Glutamatergic neuron (in vitro differentiated cells): Measurements from ENCODE around the gene MRTFA. TPM values are rescaled to one million over a fixed set of nuclear protein-coding genes. Genes with fewer than 3 reads are reported as not detected.
A peak's percentile ranks its signal among the peaks of the same experiment; 100 is the strongest.

Source experiments
- DNase-seq: peaks from one replicate; pipeline ENCODE4 v3.0.0; 2022
- H3K27ac Mint-ChIP-seq: one replicate; pipeline ENCODE4 v1.8.0; 2020; ENCODE audit warnings: mild to moderate bottlenecking, mixed read lengths, inconsistent platforms; ENCODE audit not compliant: unreplicated experiment
- H3K27me3 Mint-ChIP-seq: one replicate; pipeline ENCODE4 v1.8.0; 2020; ENCODE audit warnings: mild to moderate bottlenecking, moderate library complexity, mixed read lengths, inconsistent platforms; ENCODE audit not compliant: unreplicated experiment
- H3K36me3 Mint-ChIP-seq: one replicate; pipeline ENCODE4 v1.8.0; 2020; ENCODE audit warnings: mild to moderate bottlenecking, mixed read lengths, inconsistent platforms; ENCODE audit not compliant: unreplicated experiment
- H3K4me1 Mint-ChIP-seq: one replicate; pipeline ENCODE4 v1.8.0; 2020; ENCODE audit warnings: mild to moderate bottlenecking, low read depth, mixed read lengths, inconsistent platforms; ENCODE audit not compliant: unreplicated experiment
- H3K4me3 Mint-ChIP-seq: one replicate; pipeline ENCODE4 v1.8.0; 2020; ENCODE audit warnings: mild to moderate bottlenecking, mixed read lengths, inconsistent platforms; ENCODE audit not compliant: unreplicated experiment
- H3K9me3 Mint-ChIP-seq: one replicate; pipeline ENCODE4 v1.8.0; 2020; ENCODE audit warnings: mild to moderate bottlenecking, moderate library complexity, mixed read lengths, inconsistent platforms; ENCODE audit not compliant: unreplicated experiment
- total RNA-seq: library from RNA; stranded (reverse); fragmentation: NEBNext Ultra II Directional; extraction: Animal tissue kit (Norgen Biotek cat#: 25700); gene quantifications from one replicate; pipeline ENCODE4 v1.2.1, GENCODE V29; 2021; ENCODE audit not compliant: unreplicated experiment
- TF ChIP-seq, protein P1 (sequence below): fragments of 200-600 bp; sonication (generic); IDR thresholded peaks from one replicate; pipeline ENCODE4 v1.5.0; 2021; ENCODE audit not compliant: partially characterized antibody, unreplicated experiment

Gene MRTFA
- total RNA-seq, 1 donor from 2014 or later = 91.7 TPM

DNA sequence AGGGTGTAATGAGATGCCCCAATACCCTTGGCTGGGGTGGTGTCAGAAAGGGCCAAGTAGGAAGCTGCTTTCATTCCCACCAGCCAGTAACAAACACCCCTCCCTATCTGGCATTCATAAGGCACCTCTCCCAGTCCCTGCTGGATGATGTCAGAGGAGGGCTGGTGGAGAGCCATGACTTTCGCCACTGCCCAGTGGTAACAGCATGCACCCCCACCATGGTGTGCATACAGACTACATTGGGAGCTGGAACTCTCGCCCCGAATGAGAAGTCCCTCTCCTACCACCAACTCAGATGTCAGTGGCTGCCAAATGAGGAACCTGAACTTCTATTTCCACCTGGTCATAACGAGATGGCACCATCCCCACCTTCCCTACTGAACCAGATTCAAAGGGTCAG, 192.8 kb downstream of the MRTFA start:
- Mint-ChIP-seq H3K9me3 (peaks cover 8% of the 10 kb centered on the region), H3K4me1 (peaks cover 4% of the 10 kb centered on the region), H3K36me3 (peaks cover 8% of the 10 kb centered on the region), H3K27ac (no peak overlapping the region), H3K4me3 (no peak overlapping the region), H3K27me3 (peaks cover 2% of the 10 kb centered on the region)
- DNase-seq = no peak
- TF ChIP-seq, protein P1, sequence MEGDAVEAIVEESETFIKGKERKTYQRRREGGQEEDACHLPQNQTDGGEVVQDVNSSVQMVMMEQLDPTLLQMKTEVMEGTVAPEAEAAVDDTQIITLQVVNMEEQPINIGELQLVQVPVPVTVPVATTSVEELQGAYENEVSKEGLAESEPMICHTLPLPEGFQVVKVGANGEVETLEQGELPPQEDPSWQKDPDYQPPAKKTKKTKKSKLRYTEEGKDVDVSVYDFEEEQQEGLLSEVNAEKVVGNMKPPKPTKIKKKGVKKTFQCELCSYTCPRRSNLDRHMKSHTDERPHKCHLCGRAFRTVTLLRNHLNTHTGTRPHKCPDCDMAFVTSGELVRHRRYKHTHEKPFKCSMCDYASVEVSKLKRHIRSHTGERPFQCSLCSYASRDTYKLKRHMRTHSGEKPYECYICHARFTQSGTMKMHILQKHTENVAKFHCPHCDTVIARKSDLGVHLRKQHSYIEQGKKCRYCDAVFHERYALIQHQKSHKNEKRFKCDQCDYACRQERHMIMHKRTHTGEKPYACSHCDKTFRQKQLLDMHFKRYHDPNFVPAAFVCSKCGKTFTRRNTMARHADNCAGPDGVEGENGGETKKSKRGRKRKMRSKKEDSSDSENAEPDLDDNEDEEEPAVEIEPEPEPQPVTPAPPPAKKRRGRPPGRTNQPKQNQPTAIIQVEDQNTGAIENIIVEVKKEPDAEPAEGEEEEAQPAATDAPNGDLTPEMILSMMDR = no peak

DNA sequence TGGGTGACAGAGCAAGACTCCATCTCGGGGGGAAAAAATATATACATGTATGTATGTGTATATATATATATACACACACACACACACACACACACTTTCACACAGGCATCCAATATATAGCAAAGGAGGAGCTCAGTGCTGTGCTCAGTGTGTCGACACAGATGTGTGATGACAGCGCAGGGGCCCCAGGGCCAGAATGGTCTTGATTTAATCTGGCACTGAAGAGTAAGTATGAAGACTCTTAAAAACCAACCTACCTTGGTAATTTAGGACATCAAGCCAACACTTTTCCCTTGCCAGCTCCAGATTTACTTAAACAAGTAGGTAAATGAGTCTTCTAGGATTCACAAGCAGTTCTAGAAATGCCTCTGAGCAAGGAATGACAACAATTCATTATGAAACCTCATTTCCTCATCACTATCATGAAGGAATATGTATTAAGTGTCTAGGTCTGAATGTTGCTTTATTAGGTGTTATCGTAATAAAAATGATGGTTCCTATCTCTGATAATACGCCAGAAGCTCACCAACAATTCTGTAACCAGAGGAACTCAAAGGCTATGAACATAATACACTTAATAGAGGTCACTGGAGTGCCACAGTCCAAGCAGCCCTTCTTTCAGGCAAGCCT, 194.6 kb downstream of the MRTFA start:
- Mint-ChIP-seq H3K9me3 (peaks cover 8% of the 10 kb centered on the region), H3K36me3 (peaks cover 8% of the 10 kb centered on the region), H3K4me1 (peaks cover 6% of the 10 kb centered on the region), H3K27ac (no peak overlapping the region), H3K27me3 (peaks cover 6% of the 10 kb centered on the region), H3K4me3 (no peak overlapping the region)
- TF ChIP-seq, protein P1 = no peak
- no peak for DNase-seq

DNA sequence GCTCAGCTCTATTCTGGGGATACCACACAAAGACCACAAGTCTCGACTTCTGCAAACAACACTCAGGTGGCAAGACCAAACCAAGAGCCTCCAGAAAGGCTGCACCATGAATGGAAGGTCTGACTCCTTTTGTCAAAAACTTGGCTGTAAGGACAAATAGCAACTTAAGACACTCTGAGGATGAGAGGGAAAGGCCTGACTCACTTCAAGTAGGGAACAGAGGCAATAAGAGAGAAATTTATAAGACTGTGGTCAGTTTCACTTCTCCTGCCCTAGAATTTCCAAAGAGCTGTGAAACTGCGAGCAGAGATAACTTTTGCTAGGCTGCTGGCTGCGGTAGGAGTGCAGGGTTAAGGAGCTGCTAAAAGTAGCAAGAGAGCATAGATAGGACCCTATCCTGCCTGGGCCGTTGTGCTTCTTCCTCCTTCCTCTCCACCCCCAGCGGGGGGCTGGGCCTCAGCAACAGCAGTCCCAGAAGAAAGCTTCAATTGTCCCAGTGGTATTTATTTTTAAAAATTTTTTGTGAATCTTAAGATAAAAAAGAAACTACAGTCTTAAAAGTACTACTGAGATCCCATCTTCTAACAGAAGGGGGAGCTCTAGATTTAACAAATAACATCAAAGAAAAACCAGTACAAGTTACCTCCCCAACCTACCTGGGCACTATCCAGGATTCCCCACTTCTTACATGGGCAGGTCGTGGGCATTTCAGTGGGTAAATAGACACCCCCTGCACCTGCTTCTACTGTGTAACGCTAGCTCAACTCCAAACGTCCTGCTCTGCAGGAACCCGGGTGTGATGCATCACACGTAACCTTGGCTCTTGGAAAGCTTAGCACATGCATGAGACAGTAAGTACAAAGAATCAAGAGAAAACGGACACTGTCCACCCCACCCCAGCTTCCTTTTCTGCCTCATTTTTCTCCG, 199.8 kb downstream of the MRTFA start:
- Mint-ChIP-seq H3K9me3 (peaks cover 4% of the 10 kb centered on the region), H3K4me3 (no peak overlapping the region), H3K27ac (peak overlapping the region; percentile 43), H3K36me3 (no peaks in the 10 kb centered on the region), H3K4me1 (peaks cover 11% of the 10 kb centered on the region), H3K27me3 (peaks cover 6% of the 10 kb centered on the region)
- no peak for DNase-seq
- TF ChIP-seq, protein P1 = peak; percentile 76

DNA sequence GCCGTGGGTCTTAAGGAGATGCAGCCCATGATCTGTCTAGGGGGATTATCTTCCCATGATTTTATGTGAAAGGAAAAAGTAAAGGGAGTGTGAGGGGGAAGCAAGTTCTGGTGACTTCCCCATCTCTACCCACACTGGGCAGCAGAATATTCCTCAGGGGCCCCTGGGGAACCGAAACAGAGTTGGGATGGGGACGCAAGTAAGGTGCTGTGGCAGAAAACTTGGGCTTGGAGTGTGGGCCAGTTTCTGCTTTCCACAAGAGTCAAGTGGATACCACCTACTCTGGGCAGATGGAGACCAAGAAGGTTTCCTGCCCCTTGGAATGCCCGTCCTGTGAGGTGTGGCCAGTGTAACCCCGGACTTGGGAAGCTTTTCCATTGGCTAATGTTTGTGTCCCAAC, 201.8 kb downstream of the MRTFA start:
- TF ChIP-seq, protein P1 = no peak
- no peak overlapping the region for H3K4me3 Mint-ChIP-seq
- peaks cover 6% of the 10 kb centered on the region for H3K27me3 Mint-ChIP-seq
- H3K36me3 Mint-ChIP-seq = no peaks in the 10 kb centered on the region
- no peak for DNase-seq
- H3K9me3 Mint-ChIP-seq = peaks cover 4% of the 10 kb centered on the region
- H3K4me1 Mint-ChIP-seq = peaks cover 8% of the 10 kb centered on the region
- H3K27ac Mint-ChIP-seq = no peak overlapping the region

DNA sequence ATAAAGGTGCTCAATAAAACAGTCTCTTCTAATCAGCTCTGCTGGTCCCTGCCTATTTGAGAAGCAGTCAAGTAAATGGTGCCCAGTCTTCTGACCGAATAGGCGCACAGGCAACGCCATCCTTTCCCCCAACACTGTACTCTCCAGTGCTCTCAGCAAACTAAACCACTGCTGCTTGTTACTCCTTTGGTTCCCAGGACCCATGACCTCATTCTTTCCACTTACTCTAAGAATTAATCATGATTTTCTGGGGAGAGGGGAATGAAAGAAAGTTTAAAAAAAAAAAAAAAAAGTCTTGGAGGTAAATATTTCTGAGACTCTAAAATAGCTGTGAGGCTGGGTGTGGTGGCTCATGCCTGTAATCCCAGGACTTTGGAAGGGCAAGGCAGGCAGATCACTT, 202.4 kb downstream of the MRTFA start:
- no peak overlapping the region for H3K27ac Mint-ChIP-seq

More for the DNA sequence above, 202.4 kb downstream of the MRTFA start:
- peaks cover 6% of the 10 kb centered on the region for H3K27me3 Mint-ChIP-seq
- peaks cover 8% of the 10 kb centered on the region for H3K4me1 Mint-ChIP-seq
- peaks cover 4% of the 10 kb centered on the region for H3K9me3 Mint-ChIP-seq
- DNase-seq = no peak
- H3K4me3 Mint-ChIP-seq = no peak overlapping the region
- TF ChIP-seq, protein P1 = no peak
- H3K36me3 Mint-ChIP-seq = no peaks in the 10 kb centered on the region
